Right hindlimb (tissue), 1 donor: ENCODE data around the gene ZNF888.
A peak's percentile ranks its signal among the peaks of the same experiment; 100 is the strongest.
"Not testable (repeated sequence)": the region's sequence is repeated elsewhere in the genome, so short reads cannot be mapped to it uniquely, and the experiment has no call there.

Experiments used
- DNase-seq: peaks from one replicate; pipeline ENCODE4 v3.0.0-alpha.2; 2018

Gene ZNF888

GRCh38 chr19:52871466-52871865 is 51.8 kb downstream of the ZNF888 start:
- DNase-seq, result no peak

DNA sequence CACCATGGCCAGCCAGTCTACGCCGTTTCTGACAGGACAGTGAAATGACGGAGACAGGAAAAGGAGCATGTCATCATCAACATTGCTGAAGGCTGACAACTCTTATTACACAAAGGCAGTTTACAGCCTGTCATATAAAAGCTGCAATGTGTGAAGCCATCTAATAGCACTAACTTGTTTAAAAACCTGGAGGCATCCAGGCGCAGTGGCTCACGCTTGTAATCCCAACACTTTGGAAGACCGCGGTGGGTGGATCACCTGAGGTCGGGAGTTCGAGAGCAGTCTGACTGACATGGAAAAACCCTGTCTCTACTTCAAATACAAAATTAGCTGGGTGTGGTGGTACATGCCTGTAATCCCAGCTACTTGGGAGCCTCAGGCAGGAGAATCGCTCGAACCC is 55.2 kb downstream of the ZNF888 start:
- not testable (repeated sequence) for DNase-seq

GRCh38 chr19:52857378-52858191 is 65.6 kb downstream of the ZNF888 start, which contains the start of gene ZNF468:
Gene ZNF468, minus strand, starts transcription at chr19:52857619. Its CDS starts 3,347 bp downstream, at chr19:52854272.
- DNase-seq, result peak; percentile 80

GRCh38 chr19:52856540-52857377 is 66.5 kb downstream of the ZNF888 start:
- DNase-seq, result peak; percentile 26
